SU-DHL-6 (cell line): ENCODE measurements around the gene EPB41.

Experiments used
- CTCF ChIP-seq: fragments of 200-600 bp; sonication (generic); IDR thresholded peaks from one replicate; pipeline ENCODE4 v1.5.1; 2017; ENCODE audit warnings: antibody characterized with exemption, mild to moderate bottlenecking, low read length, moderate library complexity; ENCODE audit not compliant: insufficient read depth, poor library complexity, severe bottlenecking
- EZH2phosphoT487 ChIP-seq: fragments of 200-600 bp; sonication (generic), shearing (Covaris generic); conservative IDR thresholded peaks from 2 replicates; pipeline ENCODE4 v1.6.1; 2018; ENCODE audit warnings: mild to moderate bottlenecking, antibody characterized with exemption, low read length, moderate library complexity, mixed read lengths

GRCh38 chr1:29122682-29123052, 208.3 kb downstream of the EPB41 start:
- TF ChIP-seq EZH2phosphoT487 (no peak), CTCF (no peak)
